Left hindlimb (tissue), 1 donor: ENCODE results near the gene URAD.
"Not testable (repeated sequence)": the region's sequence is repeated elsewhere in the genome, so short reads cannot be mapped to it uniquely, and the experiment has no call there.

ENCODE experiments used
- DNase-seq: peaks from one replicate; pipeline ENCODE4 v3.0.0-alpha.2; 2018

URAD gene

GRCh38 chr13:27988520-27988919 lies at the start of gene URAD:
Gene URAD (minus strand): TSS chr13:27988693. CDS start chr13:27988637, 56 bp downstream.
- DNase-seq = no peak

- DNase-seq = no peak
These were observed 48.9 kb upstream of the URAD start for GRCh38 chr13:28037399-28037798.

- no peak for DNase-seq
These were observed 46.8 kb upstream of the URAD start for GRCh38 chr13:28035146-28035782.

- no peak for DNase-seq
These were observed 45.6 kb upstream of the URAD start for GRCh38 chr13:28033894-28034655.

GRCh38 chr13:28032438-28032837 lies 43.9 kb upstream of the URAD start:
- DNase-seq = not testable (repeated sequence)

- DNase-seq = no peak
These were observed 43.4 kb upstream of the URAD start for GRCh38 chr13:28031896-28032288.

- no peak for DNase-seq
These were observed 42.9 kb upstream of the URAD start for GRCh38 chr13:28031220-28031895.

- no peak for DNase-seq
These were observed 39.3 kb upstream of the URAD start for GRCh38 chr13:28027607-28028364.

GRCh38 chr13:28027071-28027470 lies 38.6 kb upstream of the URAD start:
- DNase-seq = no peak

- no peak for DNase-seq
These were observed 38.0 kb upstream of the URAD start for GRCh38 chr13:28026508-28026907.

GRCh38 chr13:28022848-28023518 lies 34.5 kb upstream of the URAD start:
- DNase-seq = no peak

GRCh38 chr13:28014301-28014700 lies 25.8 kb upstream of the URAD start:
- DNase-seq = no peak

- no peak for DNase-seq
These were observed 25.0 kb upstream of the URAD start for GRCh38 chr13:28013482-28013881.

- DNase-seq = no peak
These were observed 24.4 kb upstream of the URAD start for GRCh38 chr13:28012896-28013295.

GRCh38 chr13:28012383-28012782 lies 23.9 kb upstream of the URAD start:
- DNase-seq = no peak

- DNase-seq = no peak
These were observed 21.6 kb upstream of the URAD start for GRCh38 chr13:28010046-28010445.

- not testable (repeated sequence) for DNase-seq
These were observed 16.5 kb upstream of the URAD start for GRCh38 chr13:28005016-28005415.

GRCh38 chr13:28002886-28003698 lies 14.6 kb upstream of the URAD start:
- DNase-seq = no peak

- no peak for DNase-seq
These were observed 13.5 kb upstream of the URAD start for GRCh38 chr13:28001837-28002473.

GRCh38 chr13:28001049-28001448 lies 12.6 kb upstream of the URAD start:
- DNase-seq = no peak

GRCh38 chr13:28000567-28000966 lies 12.1 kb upstream of the URAD start:
- DNase-seq = no peak
